ENCODE results near the gene ABAT. TPM values are rescaled to one million over a fixed set of nuclear protein-coding genes. Genes with fewer than 3 reads are reported as not detected.

The ABAT gene
- total and polyA plus RNA-seq, 2 of the 8 experiments (the other 6 are each of a cell fraction or from before 2014, with no cell fraction given), result 6.4 to 8.4 TPM

DNA sequence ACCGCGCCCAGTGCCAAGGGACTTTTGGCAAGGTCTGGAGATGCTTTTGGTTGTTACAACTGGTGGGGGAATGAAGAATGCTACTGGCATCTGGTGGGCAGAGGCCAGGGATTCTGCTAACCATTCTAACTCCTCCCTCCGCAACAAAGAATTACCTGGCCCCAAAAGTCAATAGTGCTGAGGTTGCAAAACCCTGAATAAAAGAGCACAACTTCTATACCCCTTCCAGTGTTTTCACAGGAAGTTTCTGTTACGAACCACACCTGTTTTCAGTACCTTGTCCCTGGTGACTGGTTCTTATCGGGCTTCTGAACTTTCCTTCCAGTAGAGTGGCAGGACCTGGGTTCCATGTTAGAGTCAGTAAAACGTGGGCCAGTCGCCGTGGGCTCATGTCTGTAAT, 17.3 kb downstream of the ABAT start:
- DNase-seq (ENCODE audit: low read depth in 1 of 2, low spot score in 2 of 2) (no peak), FAIRE-seq (no peak)
- ChIA-PET POLR2A (ENCODE audit: partially characterized antibody) (no interaction called here), CTCF (ENCODE audit: partially characterized antibody) (interaction anchor here (1.5 kb wide), 1 partner anchor 16 kb away, joined by 3 read pairs; no protein-coding TSS in a partner anchor)
- Histone ChIP-seq H2BK120ac (replicated peaks; ENCODE audit: low read depth, low read length) (no peak overlapping the region), H2BK15ac (ENCODE audit: low read length) (no peak overlapping the region), H3K23ac (ENCODE audit: insufficient read length) (no peak overlapping the region), H4K91ac (replicated peaks; ENCODE audit: insufficient read length, low read length) (no peak overlapping the region), H3K27me3 (replicated peaks in 1 of 4; ENCODE audit: control insufficient read depth in 3 of 4, extremely low read depth in 1 of 4, insufficient read depth in 3 of 4, low read length in 3 of 4) (no peaks in the 10 kb centered on the region), H3K56ac (replicated peaks; ENCODE audit: insufficient read length, low read depth, low read length) (no peak overlapping the region), H2BK20ac (ENCODE audit: low read length) (no peak overlapping the region), H3K4me3 (ENCODE audit: extremely low read depth in 1 of 4, insufficient read depth in 2 of 4, low read depth in 3 of 4, low read length in 4 of 4) (no peak overlapping the region), H4K5ac (ENCODE audit: insufficient read length, low read depth, low read length) (no peak overlapping the region), H2BK5ac (ENCODE audit: low read depth, low read length) (no peak overlapping the region), H3K23me2 (ENCODE audit: low read depth, low read length) (no peaks in the 10 kb centered on the region), H3K4ac (replicated peaks; ENCODE audit: insufficient read length, low read depth, low read length) (no peak overlapping the region), H3K4me2 (ENCODE audit: insufficient read depth in 1 of 2, low read depth in 2 of 2, low read length in 2 of 2) (no peak overlapping the region), H2AK5ac (ENCODE audit: low read depth, low read length) (no peak overlapping the region), H3K27ac (ENCODE audit: low read depth, low read length) (no peak overlapping the region), H3K79me2 (ENCODE audit: control insufficient read depth in 1 of 2, insufficient read depth in 2 of 2, low read length in 2 of 2) (no peaks in the 10 kb centered on the region), H3K14ac (ENCODE audit: insufficient read length) (no peak overlapping the region), H3K9ac (replicated peaks in 1 of 4; ENCODE audit: extremely low read depth in 1 of 4, low read depth in 3 of 4, low read length in 3 of 4) (no peak overlapping the region), H4K20me1 (replicated peaks in 1 of 2; ENCODE audit: control insufficient read depth in 1 of 2, insufficient read depth in 2 of 2, low read length in 2 of 2) (no peaks in the 10 kb centered on the region), H3K18ac (ENCODE audit: extremely low read depth, low read length) (no peak overlapping the region), H3K9me3 (ENCODE audit: insufficient read depth in 2 of 2, low read depth in 1 of 2, low read length in 1 of 2) (peaks cover 10 to 12% of the 10 kb centered on the region in 2 experiments), H3K4me1 (replicated peaks in 1 of 4; ENCODE audit: control insufficient read depth in 3 of 4, insufficient read depth in 4 of 4, low read length in 3 of 4) (peaks cover 0 to 3% (median 0%) of the 10 kb centered on the region in 4 experiments; a peak in 1 of 7 replicates), H2AFZ (ENCODE audit: low read length) (no peak overlapping the region), H4K8ac (ENCODE audit: extremely low read depth, insufficient read depth, low read length) (no peak overlapping the region), H3K79me1 (ENCODE audit: low read depth, low read length) (no peaks in the 10 kb centered on the region), H3K36me3 (ENCODE audit: control insufficient read depth in 2 of 4, insufficient read depth in 4 of 4, low read length in 3 of 4) (no peaks in the 10 kb centered on the region), H2BK12ac (ENCODE audit: low read depth, low read length) (no peak overlapping the region)
- 85% methylated on average over 8 of the region's 8 CpGs; no CpG with 5 or more reads in 1 of the 2 experiments for WGBS, 2 experiments (ENCODE audit: extremely low coverage in 1 of 2, insufficient coverage in 1 of 2, insufficient read length in 1 of 2, insufficient replicate concordance in 2 of 2, low coverage in 1 of 2, low lambda C conversion rate in 2 of 2, missing lambda C conversion rate in 1 of 2)
- no peak for TF ChIP-seq POLR2A (IDR thresholded peaks at IDR 0.05; ENCODE audit: control extremely low read depth in 1 of 2, low read depth in 2 of 2, low read length in 2 of 2)
- peak; percentile 86 for TF ChIP-seq MAFK (IDR thresholded peaks at IDR 0.05; ENCODE audit: low read depth, low read length)
